SK-N-SH (cell line): ENCODE results near the gene FYN. TPM values are rescaled to one million over a fixed set of nuclear protein-coding genes. Genes with fewer than 3 reads are reported as not detected.

ENCODE experiments used
- CTCF ChIA-PET: fragments of 300-600, 350-600 bp; formaldehyde crosslinking; extraction: SDS; loops from one replicate; lab custom pipeline; 2021; lab: Yijun Ruan, JAX
- POLR2A ChIA-PET: fragments of 350-600 bp; sonication (Branson Sonifier 250); formaldehyde crosslinking; extraction: SDS; loops from one replicate; lab custom pipeline; 2020; ENCODE audit warnings: antibody characterized with exemption, inconsistent platforms; lab: Yijun Ruan, JAX
- DNase-seq: peaks from one replicate; pipeline ENCODE4 v3.0.0; 2012
- H2AFZ ChIP-seq: fragments of 200-600 bp; sonication (generic); 2 replicates; pipeline ENCODE4 v1.8.1; 2016; ENCODE audit warnings: antibody characterized with exemption, mild to moderate bottlenecking, low read depth
- H3F3A ChIP-seq: fragments of 200-600 bp; sonication (generic); replicated peaks from 2 replicates; pipeline ENCODE3; 2016; ENCODE audit warnings: antibody characterized with exemption, mild to moderate bottlenecking; ENCODE audit not compliant: insufficient read depth
- H3K27ac ChIP-seq, 2 experiments: fragments of 200-500 bp in 1 of 2; fragments of 200-600 bp in 1 of 2; sonication (Bioruptor generic) in 1 of 2; sonication (generic), shearing (Covaris generic) in 1 of 2; 2 replicates each; pipeline versions ENCODE4 v1.5.1 to v1.6.1; 2014 to 2016; ENCODE audit warnings: low read depth in 2 of 2, inconsistent platforms in 1 of 2, low read length in 1 of 2, mild to moderate bottlenecking in 1 of 2, mixed read lengths in 1 of 2
- H3K27me3 ChIP-seq: fragments of 200-600 bp; sonication (generic), shearing (Covaris generic); 2 replicates; pipeline ENCODE4 v1.6.1; 2016; ENCODE audit warnings: mixed run types; ENCODE audit not compliant: insufficient read depth
- H3K36me3 ChIP-seq, 2 experiments: fragments of 200-500 bp in 1 of 2; fragments of 200-600 bp in 1 of 2; sonication (Bioruptor generic) in 1 of 2; sonication (generic) in 1 of 2; replicated peaks in 1 of 2; 2 replicates each; pipeline versions ENCODE3 to v1.5.1; 2014 to 2016; ENCODE audit warnings: low read length in 1 of 2, mild to moderate bottlenecking in 1 of 2; ENCODE audit not compliant: insufficient read depth in 2 of 2, control insufficient read depth in 1 of 2
- H3K4me1 ChIP-seq, 2 experiments: fragments of 200-500 bp in 1 of 2; fragments of 200-600 bp in 1 of 2; sonication (Bioruptor generic) in 1 of 2; sonication (generic), shearing (Covaris generic) in 1 of 2; 2 replicates each; pipeline versions ENCODE4 v1.5.1 to v1.6.1; 2014 to 2016; ENCODE audit warnings: low read depth in 1 of 2, low read length in 1 of 2, mixed run types in 1 of 2; ENCODE audit not compliant: insufficient read depth in 2 of 2, control insufficient read depth in 1 of 2
- H3K4me2 ChIP-seq: fragments of 200-600 bp; sonication (generic), shearing (Covaris generic); 2 replicates; pipeline ENCODE4 v1.6.1; 2017; ENCODE audit warnings: mixed run types
- H3K4me3 ChIP-seq, 2 experiments: fragments of 200-500 bp in 1 of 2; fragments of 200-600 bp in 1 of 2; sonication (Bioruptor generic) in 1 of 2; sonication (generic), shearing (Covaris generic) in 1 of 2; 2 replicates each; pipeline versions ENCODE4 v1.5.1 to v1.8.1; 2014 to 2016; ENCODE audit warnings: low read depth in 2 of 2, inconsistent platforms in 1 of 2, low read length in 1 of 2, mild to moderate bottlenecking in 1 of 2, mixed read lengths in 1 of 2, moderate library complexity in 1 of 2
- H3K79me2 ChIP-seq: fragments of 200-600 bp; sonication (generic); 2 replicates; pipeline ENCODE4 v1.8.1; 2017; ENCODE audit warnings: mild to moderate bottlenecking; ENCODE audit not compliant: insufficient read depth
- H3K9ac ChIP-seq: fragments of 200-600 bp; sonication (generic); 2 replicates; pipeline ENCODE4 v1.6.1; 2017; ENCODE audit warnings: mixed run types
- H3K9me2 ChIP-seq: fragments of 200-600 bp; sonication (generic); 2 replicates; pipeline ENCODE4 v1.6.1; 2017; ENCODE audit warnings: mixed run types
- H3K9me3 ChIP-seq: fragments of 200-600 bp; sonication (generic); 2 replicates; pipeline ENCODE4 v1.6.1; 2017; ENCODE audit warnings: mixed run types, mild to moderate bottlenecking, moderate library complexity
- H4K20me1 ChIP-seq: fragments of 200-600 bp; sonication (generic); 2 replicates; pipeline ENCODE4 v1.6.1; 2017; ENCODE audit warnings: mild to moderate bottlenecking, mixed run types; ENCODE audit not compliant: insufficient read depth
- CHD2 ChIP-seq: fragments of 150-350 bp; IDR thresholded peaks from 2 replicates; pipeline ENCODE4 v1.6.1; 2018; ENCODE audit warnings: low read length; ENCODE audit not compliant: partially characterized antibody
- EZH2phosphoT487 ChIP-seq: fragments of 200-600 bp; sonication (generic); IDR thresholded peaks from 2 replicates; pipeline ENCODE4 v1.6.1; 2017; ENCODE audit warnings: low read depth, mixed run types, mild to moderate bottlenecking, antibody characterized with exemption, moderate library complexity, borderline replicate concordance
- JUND ChIP-seq: IDR thresholded peaks from 2 replicates; pipeline ENCODE4 v1.4.0; 2012
- RFX5 ChIP-seq: IDR thresholded peaks from 2 replicates; pipeline ENCODE4 v1.6.1; 2012; ENCODE audit warnings: mild to moderate bottlenecking, improper control_type of control experiment, low read length
- SIN3A ChIP-seq: IDR thresholded peaks from 2 replicates; pipeline ENCODE4 v1.6.1; 2012; ENCODE audit warnings: low read depth, mild to moderate bottlenecking, low read length, moderate library complexity, borderline replicate concordance
- TAF1 ChIP-seq: IDR thresholded peaks from 2 replicates; pipeline ENCODE4 v1.6.1; 2012; ENCODE audit warnings: low read depth, mild to moderate bottlenecking, low read length, moderate library complexity, borderline replicate concordance
- TEAD4 ChIP-seq: IDR thresholded peaks from 2 replicates; pipeline ENCODE4 v1.4.0; 2012; ENCODE audit warnings: mild to moderate bottlenecking, borderline replicate concordance; ENCODE audit not compliant: insufficient read depth
- USF2 ChIP-seq: fragments of 150-350 bp; IDR thresholded peaks from 2 replicates; pipeline ENCODE4 v1.6.1; 2017; ENCODE audit warnings: antibody characterized with exemption, low read length, low read depth, borderline replicate concordance
- WGBS: methylation state at CpG from one replicate; pipeline ENCODE4 v1.1.6; 2017; ENCODE audit warnings: low lambda C conversion rate; 5-methylcytosine and 5-hydroxymethylcytosine counted together
- polyA plus RNA-seq, 3 experiments: library from polyadenylated mRNA; depleted of rRNA; stranded (reverse); fragments of >200 nt; gene quantifications; 2 replicates each; pipeline ENCODE4 v1.2.3, GENCODE V29; 2012
- TF ChIP-seq, protein P1 (sequence below): IDR thresholded peaks from 2 replicates; pipeline ENCODE4 v1.4.0; 2012; ENCODE audit warnings: low read depth
- TF ChIP-seq, protein P2 (sequence below): IDR thresholded peaks from 2 replicates; pipeline ENCODE4 v1.6.1; 2012; ENCODE audit warnings: mild to moderate bottlenecking, low read depth, low read length, moderate library complexity
- TF ChIP-seq, protein P3 (sequence below): fragments of 200-600 bp; sonication (generic); IDR thresholded peaks from 2 replicates; pipeline ENCODE4 v1.6.1; 2017; ENCODE audit warnings: antibody characterized with exemption, mild to moderate bottlenecking, moderate library complexity

The FYN gene
- polyA plus RNA-seq, 1 of the 3 experiments (the other 2 are of a cell fraction) = 31.0 TPM

DNA sequence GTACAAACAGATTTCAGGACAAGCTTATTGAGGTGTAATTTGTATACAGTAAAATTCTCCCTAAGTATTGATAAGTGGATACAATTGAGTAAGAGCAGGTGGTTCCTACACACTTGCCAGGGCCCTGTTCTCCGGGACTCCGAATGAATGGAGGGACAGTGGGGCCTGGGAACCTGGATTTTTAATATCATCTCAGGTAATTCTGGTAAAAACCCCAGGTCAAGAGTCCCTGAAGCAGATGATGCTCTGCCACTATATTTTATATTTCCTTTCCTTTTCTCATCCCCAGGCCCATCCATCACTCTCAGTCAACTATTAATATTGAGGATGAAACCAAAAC lies 104.9 kb downstream of the FYN start:
- H3K79me2 ChIP-seq = peaks cover 8% of the 10 kb centered on the region; the same call in 1 of the 2 replicates
- H3K4me3 ChIP-seq = no peak overlapping the region
- H3F3A ChIP-seq = no peaks in the 10 kb centered on the region
- H2AFZ ChIP-seq = no peak overlapping the region
- ChIA-PET CTCF (no interaction called here), POLR2A (no interaction called here)
- no peaks in the 10 kb centered on the region for H3K27me3 ChIP-seq
- no peaks in the 10 kb centered on the region for H3K9me3 ChIP-seq
- H3K36me3 ChIP-seq = peaks cover 0 to 5% of the 10 kb centered on the region in 2 experiments
- H3K4me1 ChIP-seq = peaks cover 9 to 15% of the 10 kb centered on the region in 2 experiments; a peak in 3 of 4 replicates
- no peak overlapping the region for H3K27ac ChIP-seq
- no peaks in the 10 kb centered on the region for H3K9me2 ChIP-seq
- no peak overlapping the region for H3K4me2 ChIP-seq
- DNase-seq = no peak
- H3K9ac ChIP-seq = no peak overlapping the region
- WGBS = 100% methylated on average over 2 of the region's 2 CpGs
- H4K20me1 ChIP-seq = no peaks in the 10 kb centered on the region
- TF ChIP-seq JUND (no peak), TAF1 (no peak), EZH2phosphoT487 (no peak)
- TF ChIP-seq, protein P1, sequence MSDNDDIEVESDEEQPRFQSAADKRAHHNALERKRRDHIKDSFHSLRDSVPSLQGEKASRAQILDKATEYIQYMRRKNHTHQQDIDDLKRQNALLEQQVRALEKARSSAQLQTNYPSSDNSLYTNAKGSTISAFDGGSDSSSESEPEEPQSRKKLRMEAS = no peak
- TF ChIP-seq, protein P2, sequence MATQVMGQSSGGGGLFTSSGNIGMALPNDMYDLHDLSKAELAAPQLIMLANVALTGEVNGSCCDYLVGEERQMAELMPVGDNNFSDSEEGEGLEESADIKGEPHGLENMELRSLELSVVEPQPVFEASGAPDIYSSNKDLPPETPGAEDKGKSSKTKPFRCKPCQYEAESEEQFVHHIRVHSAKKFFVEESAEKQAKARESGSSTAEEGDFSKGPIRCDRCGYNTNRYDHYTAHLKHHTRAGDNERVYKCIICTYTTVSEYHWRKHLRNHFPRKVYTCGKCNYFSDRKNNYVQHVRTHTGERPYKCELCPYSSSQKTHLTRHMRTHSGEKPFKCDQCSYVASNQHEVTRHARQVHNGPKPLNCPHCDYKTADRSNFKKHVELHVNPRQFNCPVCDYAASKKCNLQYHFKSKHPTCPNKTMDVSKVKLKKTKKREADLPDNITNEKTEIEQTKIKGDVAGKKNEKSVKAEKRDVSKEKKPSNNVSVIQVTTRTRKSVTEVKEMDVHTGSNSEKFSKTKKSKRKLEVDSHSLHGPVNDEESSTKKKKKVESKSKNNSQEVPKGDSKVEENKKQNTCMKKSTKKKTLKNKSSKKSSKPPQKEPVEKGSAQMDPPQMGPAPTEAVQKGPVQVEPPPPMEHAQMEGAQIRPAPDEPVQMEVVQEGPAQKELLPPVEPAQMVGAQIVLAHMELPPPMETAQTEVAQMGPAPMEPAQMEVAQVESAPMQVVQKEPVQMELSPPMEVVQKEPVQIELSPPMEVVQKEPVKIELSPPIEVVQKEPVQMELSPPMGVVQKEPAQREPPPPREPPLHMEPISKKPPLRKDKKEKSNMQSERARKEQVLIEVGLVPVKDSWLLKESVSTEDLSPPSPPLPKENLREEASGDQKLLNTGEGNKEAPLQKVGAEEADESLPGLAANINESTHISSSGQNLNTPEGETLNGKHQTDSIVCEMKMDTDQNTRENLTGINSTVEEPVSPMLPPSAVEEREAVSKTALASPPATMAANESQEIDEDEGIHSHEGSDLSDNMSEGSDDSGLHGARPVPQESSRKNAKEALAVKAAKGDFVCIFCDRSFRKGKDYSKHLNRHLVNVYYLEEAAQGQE = no peak
- TF ChIP-seq, protein P3, sequence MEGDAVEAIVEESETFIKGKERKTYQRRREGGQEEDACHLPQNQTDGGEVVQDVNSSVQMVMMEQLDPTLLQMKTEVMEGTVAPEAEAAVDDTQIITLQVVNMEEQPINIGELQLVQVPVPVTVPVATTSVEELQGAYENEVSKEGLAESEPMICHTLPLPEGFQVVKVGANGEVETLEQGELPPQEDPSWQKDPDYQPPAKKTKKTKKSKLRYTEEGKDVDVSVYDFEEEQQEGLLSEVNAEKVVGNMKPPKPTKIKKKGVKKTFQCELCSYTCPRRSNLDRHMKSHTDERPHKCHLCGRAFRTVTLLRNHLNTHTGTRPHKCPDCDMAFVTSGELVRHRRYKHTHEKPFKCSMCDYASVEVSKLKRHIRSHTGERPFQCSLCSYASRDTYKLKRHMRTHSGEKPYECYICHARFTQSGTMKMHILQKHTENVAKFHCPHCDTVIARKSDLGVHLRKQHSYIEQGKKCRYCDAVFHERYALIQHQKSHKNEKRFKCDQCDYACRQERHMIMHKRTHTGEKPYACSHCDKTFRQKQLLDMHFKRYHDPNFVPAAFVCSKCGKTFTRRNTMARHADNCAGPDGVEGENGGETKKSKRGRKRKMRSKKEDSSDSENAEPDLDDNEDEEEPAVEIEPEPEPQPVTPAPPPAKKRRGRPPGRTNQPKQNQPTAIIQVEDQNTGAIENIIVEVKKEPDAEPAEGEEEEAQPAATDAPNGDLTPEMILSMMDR = no peak

- H3K36me3 ChIP-seq = peaks cover 0 to 5% of the 10 kb centered on the region in 2 experiments
- H3F3A ChIP-seq = no peaks in the 10 kb centered on the region
- no peak overlapping the region for H3K9ac ChIP-seq
- H3K4me2 ChIP-seq = no peak overlapping the region
- no peaks in the 10 kb centered on the region for H3K27me3 ChIP-seq
- no peak for DNase-seq
- peaks cover 12 to 15% of the 10 kb centered on the region in 2 experiments; a peak in 3 of 4 replicates for H3K4me1 ChIP-seq
- no peak overlapping the region for H3K27ac ChIP-seq
- CTCF ChIA-PET = no interaction called here
- no peaks in the 10 kb centered on the region for H3K9me3 ChIP-seq
- no peaks in the 10 kb centered on the region for H3K9me2 ChIP-seq
- H3K79me2 ChIP-seq = peaks cover 8% of the 10 kb centered on the region; the same call in 1 of the 2 replicates
- TF ChIP-seq, protein P2 = no peak
- TF ChIP-seq USF2 (no peak), RFX5 (no peak), TEAD4 (no peak), CHD2 (no peak), EZH2phosphoT487 (no peak), SIN3A (no peak)
- no peaks in the 10 kb centered on the region for H4K20me1 ChIP-seq
- no peak overlapping the region for H3K4me3 ChIP-seq
- WGBS = 81% methylated on average over 5 of the region's 5 CpGs
- no peak overlapping the region for H2AFZ ChIP-seq
- POLR2A ChIA-PET = no interaction called here
Measured at GRCh38 chr6:111767752-111768430, 105.4 kb downstream of the FYN start.
